ENCODE results near the gene IL25. TPM values are rescaled to one million over a fixed set of nuclear protein-coding genes. Genes with fewer than 3 reads are reported as not detected.

Gene IL25
- polyA plus RNA-seq, 1 of the 3 experiments (the other 2 are of a cell fraction), result not detected

DNA sequence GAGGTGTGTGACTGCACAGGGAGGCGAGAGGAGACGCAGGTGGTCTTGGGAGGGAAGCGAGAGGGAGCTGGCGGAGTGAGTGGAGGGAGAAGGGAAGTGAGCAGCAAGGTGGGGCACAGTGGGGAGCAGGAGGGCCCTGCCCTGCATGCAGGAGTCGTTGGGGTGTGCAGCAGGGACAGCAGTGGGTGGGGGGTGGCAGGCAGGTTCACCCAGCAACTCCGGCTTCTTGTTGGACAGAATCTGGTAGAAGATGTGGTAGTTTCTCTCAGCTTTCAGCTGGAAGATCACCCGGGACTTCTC lies 30.5 kb downstream of the IL25 start:
- H3K36me3 ChIP-seq (replicated peaks in 1 of 2; ENCODE audit: control insufficient read depth in 1 of 2, insufficient read depth in 2 of 2, low read length in 1 of 2), result no peaks in the 10 kb centered on the region
- no peaks in the 10 kb centered on the region; a peak in 1 of 4 replicates for H3K4me1 ChIP-seq (ENCODE audit: control insufficient read depth in 1 of 2, insufficient read depth in 2 of 2, low read depth in 1 of 2, low read length in 1 of 2)
- H4K20me1 ChIP-seq (ENCODE audit: insufficient read depth), result no peaks in the 10 kb centered on the region
- no peaks in the 10 kb centered on the region for H3F3A ChIP-seq (replicated peaks; ENCODE audit: insufficient read depth)
- 52% methylated on average over 7 of the region's 7 CpGs for WGBS (ENCODE audit: low lambda C conversion rate)
- no peak overlapping the region for H3K4me3 ChIP-seq (ENCODE audit: low read depth in 2 of 2, low read length in 1 of 2)
- ChIA-PET POLR2A (no interaction called here), CTCF (interaction anchor here (1.5 kb wide), 1 partner anchor 9 kb away, joined by 4 read pairs; no protein-coding TSS in a partner anchor)
- H3K27me3 ChIP-seq (ENCODE audit: insufficient read depth), result peaks cover 27% of the 10 kb centered on the region
- H3K9me3 ChIP-seq, result no peaks in the 10 kb centered on the region
- no peaks in the 10 kb centered on the region for H3K79me2 ChIP-seq (ENCODE audit: insufficient read depth)
- no peak overlapping the region for H2AFZ ChIP-seq (ENCODE audit: low read depth)
- no peak overlapping the region for H3K4me2 ChIP-seq
- TF ChIP-seq SMC3 (IDR thresholded peaks at IDR 0.05; ENCODE audit: low read depth, low read length), result no peak
- no peak for TF ChIP-seq NRF1 (IDR thresholded peaks at IDR 0.05; ENCODE audit: low read depth, low read length)
- H3K9ac ChIP-seq, result no peak overlapping the region
- H3K27ac ChIP-seq (ENCODE audit: low read depth in 2 of 2, low read length in 1 of 2), result no peak overlapping the region
- no peak for DNase-seq
- no peaks in the 10 kb centered on the region for H3K9me2 ChIP-seq

DNA sequence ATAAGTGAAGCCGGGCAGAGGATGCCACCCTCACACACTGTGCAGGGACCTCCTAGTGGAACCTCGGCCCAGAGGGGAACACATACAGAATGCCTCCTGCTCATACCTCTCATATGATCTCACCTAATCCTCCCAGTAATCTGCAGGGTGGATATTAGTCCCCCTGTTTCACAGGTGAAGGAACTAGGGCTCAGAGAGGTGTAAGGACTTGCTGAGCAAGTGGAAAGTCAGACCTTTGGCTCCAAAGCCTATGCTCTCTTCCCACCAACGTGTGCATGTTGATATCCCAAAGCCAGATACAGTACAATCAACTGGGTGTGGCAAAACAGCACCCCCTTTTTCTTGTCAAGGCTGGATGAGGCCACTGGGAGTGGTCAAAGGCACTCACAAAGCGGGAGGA lies 31.3 kb downstream of the IL25 start:
- no peak overlapping the region for H3K27ac ChIP-seq (ENCODE audit: low read depth in 2 of 2, low read length in 1 of 2)
- no peak overlapping the region for H2AFZ ChIP-seq (ENCODE audit: low read depth)
- no peaks in the 10 kb centered on the region for H3K36me3 ChIP-seq (replicated peaks in 1 of 2; ENCODE audit: control insufficient read depth in 1 of 2, insufficient read depth in 2 of 2, low read length in 1 of 2)
- no peaks in the 10 kb centered on the region for H4K20me1 ChIP-seq (ENCODE audit: insufficient read depth)
- H3F3A ChIP-seq (replicated peaks; ENCODE audit: insufficient read depth), result no peaks in the 10 kb centered on the region
- peaks cover 34% of the 10 kb centered on the region for H3K27me3 ChIP-seq (ENCODE audit: insufficient read depth)
- 27% methylated on average over 3 of the region's 4 CpGs for WGBS (ENCODE audit: low lambda C conversion rate)
- no peaks in the 10 kb centered on the region for H3K79me2 ChIP-seq (ENCODE audit: insufficient read depth)
- no peak overlapping the region for H3K4me3 ChIP-seq (ENCODE audit: low read depth in 2 of 2, low read length in 1 of 2)
- no peaks in the 10 kb centered on the region; a peak in 1 of 4 replicates for H3K4me1 ChIP-seq (ENCODE audit: control insufficient read depth in 1 of 2, insufficient read depth in 2 of 2, low read depth in 1 of 2, low read length in 1 of 2)
- POLR2A ChIA-PET, result no interaction called here
- H3K9me2 ChIP-seq, result no peaks in the 10 kb centered on the region
- no peak overlapping the region for H3K4me2 ChIP-seq
- H3K9ac ChIP-seq, result no peak overlapping the region
- DNase-seq, result no peak
- CTCF ChIA-PET, result no interaction called here
- TF ChIP-seq SIN3A (IDR thresholded peaks at IDR 0.05; ENCODE audit: borderline replicate concordance, low read depth, low read length) (no peak), YY1 (IDR thresholded peaks at IDR 0.05; ENCODE audit: low read depth) (no peak)
- TF ChIP-seq, protein P1, sequence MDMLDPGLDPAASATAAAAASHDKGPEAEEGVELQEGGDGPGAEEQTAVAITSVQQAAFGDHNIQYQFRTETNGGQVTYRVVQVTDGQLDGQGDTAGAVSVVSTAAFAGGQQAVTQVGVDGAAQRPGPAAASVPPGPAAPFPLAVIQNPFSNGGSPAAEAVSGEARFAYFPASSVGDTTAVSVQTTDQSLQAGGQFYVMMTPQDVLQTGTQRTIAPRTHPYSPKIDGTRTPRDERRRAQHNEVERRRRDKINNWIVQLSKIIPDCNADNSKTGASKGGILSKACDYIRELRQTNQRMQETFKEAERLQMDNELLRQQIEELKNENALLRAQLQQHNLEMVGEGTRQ (IDR thresholded peaks at IDR 0.05; ENCODE audit: borderline replicate concordance, low read depth, low read length), result no peak
- H3K9me3 ChIP-seq, result no peaks in the 10 kb centered on the region

DNA sequence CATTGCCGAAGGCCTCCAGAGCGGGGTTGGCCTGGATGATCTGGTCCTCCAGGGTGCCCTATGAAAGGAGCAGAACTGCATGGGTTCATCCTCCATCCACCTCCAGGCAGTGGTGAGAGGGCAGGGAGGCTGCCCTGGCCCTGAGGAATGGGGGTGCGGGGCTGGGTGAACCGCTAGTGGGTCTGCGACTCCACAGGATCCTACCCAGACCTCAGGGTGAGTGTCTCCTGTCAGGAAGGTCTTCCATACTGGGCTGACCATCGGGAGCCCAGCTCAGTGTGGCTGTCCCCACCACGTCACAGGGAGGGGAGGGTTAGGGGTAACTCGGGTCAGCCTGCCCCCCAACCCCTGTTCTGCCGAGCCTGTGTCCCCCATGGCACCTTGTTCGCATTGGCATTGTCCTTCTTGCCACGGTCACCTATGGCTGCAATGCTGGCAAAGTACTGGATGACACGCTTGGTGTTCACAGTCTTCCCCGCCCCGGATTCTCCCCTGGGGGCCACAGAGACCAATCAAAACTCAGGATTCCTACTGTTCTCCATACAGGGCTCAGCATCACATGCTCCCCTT lies 31.8 kb downstream of the IL25 start:
- POLR2A ChIA-PET, result interaction anchor here (0.6 kb wide), 1 partner anchor 20 kb away, joined by 3 read pairs; no protein-coding TSS in a partner anchor
- Histone ChIP-seq H3K9me2 (no peaks in the 10 kb centered on the region), H3K4me2 (no peak overlapping the region), H3K4me1 (ENCODE audit: control insufficient read depth in 1 of 2, insufficient read depth in 2 of 2, low read depth in 1 of 2, low read length in 1 of 2) (peaks cover 0 to 3% of the 10 kb centered on the region in 2 experiments; a peak in 1 of 4 replicates), H3F3A (replicated peaks; ENCODE audit: insufficient read depth) (no peaks in the 10 kb centered on the region), H3K27me3 (ENCODE audit: insufficient read depth) (peaks cover 35% of the 10 kb centered on the region), H3K9ac (no peak overlapping the region), H3K27ac (ENCODE audit: low read depth in 2 of 2, low read length in 1 of 2) (no peak overlapping the region), H2AFZ (ENCODE audit: low read depth) (no peak overlapping the region), H3K36me3 (replicated peaks in 1 of 2; ENCODE audit: control insufficient read depth in 1 of 2, insufficient read depth in 2 of 2, low read length in 1 of 2) (no peaks in the 10 kb centered on the region), H3K9me3 (no peaks in the 10 kb centered on the region), H3K4me3 (ENCODE audit: low read depth in 2 of 2, low read length in 1 of 2) (no peak overlapping the region), H4K20me1 (ENCODE audit: insufficient read depth) (no peaks in the 10 kb centered on the region), H3K79me2 (ENCODE audit: insufficient read depth) (no peaks in the 10 kb centered on the region)
- CTCF ChIA-PET, result interaction anchor here (2.9 kb wide), 1 partner anchor 25 kb away, joined by 8 read pairs; no protein-coding TSS in a partner anchor
- DNase-seq, result no peak
- WGBS (ENCODE audit: low lambda C conversion rate), result 60% methylated on average over 8 of the region's 14 CpGs
- TF ChIP-seq, protein P2, sequence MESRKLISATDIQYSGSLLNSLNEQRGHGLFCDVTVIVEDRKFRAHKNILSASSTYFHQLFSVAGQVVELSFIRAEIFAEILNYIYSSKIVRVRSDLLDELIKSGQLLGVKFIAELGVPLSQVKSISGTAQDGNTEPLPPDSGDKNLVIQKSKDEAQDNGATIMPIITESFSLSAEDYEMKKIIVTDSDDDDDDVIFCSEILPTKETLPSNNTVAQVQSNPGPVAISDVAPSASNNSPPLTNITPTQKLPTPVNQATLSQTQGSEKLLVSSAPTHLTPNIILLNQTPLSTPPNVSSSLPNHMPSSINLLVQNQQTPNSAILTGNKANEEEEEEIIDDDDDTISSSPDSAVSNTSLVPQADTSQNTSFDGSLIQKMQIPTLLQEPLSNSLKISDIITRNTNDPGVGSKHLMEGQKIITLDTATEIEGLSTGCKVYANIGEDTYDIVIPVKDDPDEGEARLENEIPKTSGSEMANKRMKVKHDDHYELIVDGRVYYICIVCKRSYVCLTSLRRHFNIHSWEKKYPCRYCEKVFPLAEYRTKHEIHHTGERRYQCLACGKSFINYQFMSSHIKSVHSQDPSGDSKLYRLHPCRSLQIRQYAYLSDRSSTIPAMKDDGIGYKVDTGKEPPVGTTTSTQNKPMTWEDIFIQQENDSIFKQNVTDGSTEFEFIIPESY (IDR thresholded peaks at IDR 0.05; ENCODE audit: borderline replicate concordance, low read depth), result no peak
- TF ChIP-seq FOSL2 (IDR thresholded peaks at IDR 0.05; ENCODE audit: borderline replicate concordance, low read depth), result no peak
- TF ChIP-seq MEF2A (IDR thresholded peaks at IDR 0.05; ENCODE audit: borderline replicate concordance, low read depth), result no peak
- no peak for TF ChIP-seq YY1 (IDR thresholded peaks at IDR 0.05; ENCODE audit: low read depth)
- TF ChIP-seq FOXJ3 (CRISPR knock-in tag; IDR thresholded peaks at IDR 0.05), result no peak
- TF ChIP-seq EP300 (IDR thresholded peaks at IDR 0.05; ENCODE audit: borderline replicate concordance in 1 of 2, low read depth in 1 of 2, low read length in 1 of 2), result no peak
- TF ChIP-seq, protein P1 (IDR thresholded peaks at IDR 0.05; ENCODE audit: borderline replicate concordance, low read depth, low read length), result no peak
- TF ChIP-seq TAF1 (IDR thresholded peaks at IDR 0.05; ENCODE audit: borderline replicate concordance, low read depth, low read length), result no peak
- TF ChIP-seq GATA2 (CRISPR knock-in tag; IDR thresholded peaks at IDR 0.05), result no peak
- TF ChIP-seq, protein P3, sequence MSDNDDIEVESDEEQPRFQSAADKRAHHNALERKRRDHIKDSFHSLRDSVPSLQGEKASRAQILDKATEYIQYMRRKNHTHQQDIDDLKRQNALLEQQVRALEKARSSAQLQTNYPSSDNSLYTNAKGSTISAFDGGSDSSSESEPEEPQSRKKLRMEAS (IDR thresholded peaks at IDR 0.05; ENCODE audit: low read depth), result no peak
- no peak for TF ChIP-seq GABPA (IDR thresholded peaks at IDR 0.05; ENCODE audit: low read depth)
- no peak for TF ChIP-seq RAD21 (IDR thresholded peaks at IDR 0.05; ENCODE audit: low read length)
